ENCODE results near the gene GVQW3. TPM values are rescaled to one million over a fixed set of nuclear protein-coding genes. Genes with fewer than 3 reads are reported as not detected.

GVQW3 gene
- total RNA-seq: 5.7 TPM

DNA sequence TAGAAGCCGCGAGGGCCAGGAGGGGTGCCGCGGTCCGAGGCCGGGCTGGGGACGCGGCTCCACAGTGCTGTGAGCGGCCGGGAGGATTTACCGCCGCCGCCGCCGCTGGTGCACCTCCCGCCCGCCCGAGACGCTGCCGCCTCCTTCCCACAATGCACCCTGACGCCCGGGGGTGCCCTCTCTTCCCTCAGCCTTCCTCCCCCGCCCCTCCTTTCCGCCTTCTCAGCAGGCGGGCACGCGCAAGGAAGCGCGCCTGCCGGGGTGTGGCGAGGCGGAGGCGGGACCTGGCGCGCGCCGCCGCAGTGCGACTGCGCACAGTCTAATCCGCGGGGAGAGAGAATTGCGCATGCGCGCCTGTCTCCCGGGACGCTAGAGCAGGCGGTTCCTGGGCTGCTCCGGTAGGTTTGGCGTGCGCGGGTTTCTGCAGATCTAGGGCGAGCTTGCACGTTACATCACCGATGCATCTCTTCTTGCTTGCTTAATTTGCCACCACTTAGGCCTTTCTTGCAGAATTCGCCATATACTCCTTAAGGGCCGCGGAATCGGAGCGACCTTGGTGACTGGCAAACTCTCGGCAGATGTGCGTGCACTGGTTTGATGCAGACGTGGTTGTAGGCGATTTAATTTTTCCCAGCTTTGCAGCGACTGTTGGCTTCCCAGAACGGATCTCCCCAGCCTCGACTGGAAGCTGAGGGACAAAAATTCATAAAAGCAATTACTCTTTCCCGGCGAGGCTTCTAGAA lies at the start of gene GVQW3, which contains the start of gene THAP12:
GVQW3 (plus strand) TSS at position 347 of the 743 bp plus-strand sequence. CDS start 506 bp downstream, outside the sequence.
THAP12 (minus strand) TSS at position 156 of the 743 bp plus-strand sequence. CDS start 296 bp downstream, outside the sequence.
- peaks cover 0 to 3% (median 0%) of the 10 kb centered on the region in 3 donors for H3K36me3 ChIP-seq (ENCODE audit: control insufficient read depth in 3 of 3, insufficient read depth in 3 of 3, low read length in 3 of 3)
- H3K4me1 ChIP-seq (ENCODE audit: control insufficient read depth in 3 of 3, insufficient read depth in 3 of 3, low read length in 3 of 3): peaks cover 26 to 33% (median 32%) of the 10 kb centered on the region in 3 donors
- H3K27me3 ChIP-seq (ENCODE audit: control insufficient read depth in 3 of 3, insufficient read depth in 3 of 3, low read length in 3 of 3): no peaks in the 10 kb centered on the region
- H3K9ac ChIP-seq (ENCODE audit: low read depth in 1 of 3, low read length in 3 of 3): peak within 1 kb of the TSS; percentile 82 to 91 (median 84)
- no peaks in the 10 kb centered on the region for H3K9me3 ChIP-seq (ENCODE audit: control insufficient read depth in 3 of 3, low read length in 3 of 3)
- H3K4me3 ChIP-seq (ENCODE audit: low read length in 3 of 3): peak within 1 kb of the TSS; percentile 94 to 97 (median 97)
- peak within 1 kb of the TSS; percentile 76 for H3K27ac ChIP-seq (ENCODE audit: low read depth, low read length)

DNA sequence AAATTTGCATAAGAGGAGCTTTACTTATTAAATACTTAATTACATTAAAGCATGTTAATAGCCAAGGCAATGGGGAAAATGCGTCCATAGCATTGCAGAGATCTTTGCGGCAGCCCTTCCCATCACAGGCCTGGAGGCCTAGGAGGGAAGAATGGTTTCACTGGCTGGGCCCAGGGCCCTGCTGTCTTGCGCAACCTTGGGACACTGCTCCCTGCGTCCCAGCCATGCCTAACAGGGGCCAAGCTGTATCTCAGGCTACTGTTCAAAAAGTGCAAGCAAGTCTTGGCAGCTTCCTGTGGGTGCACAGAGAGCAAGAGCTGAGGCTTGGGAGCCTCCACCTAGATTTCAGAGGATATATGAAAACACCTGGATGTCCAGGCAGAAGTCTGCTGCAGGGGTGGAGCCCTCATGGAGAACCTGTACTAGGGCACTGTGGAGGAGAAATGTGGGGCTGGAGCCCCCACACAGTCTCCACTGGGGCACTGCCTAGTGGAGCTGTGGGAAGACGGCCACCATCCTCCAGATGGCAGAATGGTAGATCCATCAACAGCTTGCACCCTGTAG lies 46.2 kb upstream of the GVQW3 start:
- H3K27me3 ChIP-seq (ENCODE audit: control insufficient read depth in 3 of 3, insufficient read depth in 3 of 3, low read length in 3 of 3): no peaks in the 10 kb centered on the region
- H3K4me1 ChIP-seq (ENCODE audit: control insufficient read depth in 3 of 3, insufficient read depth in 3 of 3, low read length in 3 of 3): peaks cover 4 to 16% (median 11%) of the 10 kb centered on the region in 3 donors
- H3K36me3 ChIP-seq (ENCODE audit: control insufficient read depth in 3 of 3, insufficient read depth in 3 of 3, low read length in 3 of 3): no peaks in the 10 kb centered on the region
- H3K27ac ChIP-seq (ENCODE audit: low read depth, low read length): no peak overlapping the region
- peaks cover 0 to 3% (median 0%) of the 10 kb centered on the region in 3 donors for H3K9me3 ChIP-seq (ENCODE audit: control insufficient read depth in 3 of 3, low read length in 3 of 3)
- no peak overlapping the region for H3K4me3 ChIP-seq (ENCODE audit: low read length in 3 of 3)
- H3K9ac ChIP-seq (ENCODE audit: low read depth in 1 of 3, low read length in 3 of 3): no peak overlapping the region

DNA sequence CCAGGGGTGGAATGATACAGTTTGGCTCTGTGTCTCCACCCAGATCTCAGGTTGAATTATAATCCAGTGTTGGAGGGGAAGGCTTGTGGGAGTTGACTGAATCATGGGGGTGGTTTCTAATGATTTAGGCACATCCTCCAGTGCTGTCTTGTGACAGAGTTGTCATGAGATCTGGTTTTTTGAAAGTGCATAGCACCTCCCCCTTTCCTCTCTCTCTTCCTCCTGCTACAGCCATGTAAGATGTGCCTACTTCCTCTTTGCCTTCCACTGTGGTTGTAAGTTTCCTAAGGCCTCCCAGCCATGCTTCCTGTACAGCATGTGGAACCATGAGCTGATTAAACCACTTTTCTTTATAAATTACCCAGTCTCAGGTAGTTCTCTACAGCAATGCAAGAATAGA lies 45.3 kb upstream of the GVQW3 start:
- peaks cover 0 to 3% (median 0%) of the 10 kb centered on the region in 3 donors for H3K9me3 ChIP-seq (ENCODE audit: control insufficient read depth in 3 of 3, low read length in 3 of 3)
- H3K4me1 ChIP-seq (ENCODE audit: control insufficient read depth in 3 of 3, insufficient read depth in 3 of 3, low read length in 3 of 3): peaks cover 4 to 18% (median 13%) of the 10 kb centered on the region in 3 donors
- H3K36me3 ChIP-seq (ENCODE audit: control insufficient read depth in 3 of 3, insufficient read depth in 3 of 3, low read length in 3 of 3): no peaks in the 10 kb centered on the region
- no peaks in the 10 kb centered on the region for H3K27me3 ChIP-seq (ENCODE audit: control insufficient read depth in 3 of 3, insufficient read depth in 3 of 3, low read length in 3 of 3)
- no peak overlapping the region for H3K4me3 ChIP-seq (ENCODE audit: low read length in 3 of 3)
- no peak overlapping the region for H3K27ac ChIP-seq (ENCODE audit: low read depth, low read length)
- H3K9ac ChIP-seq (ENCODE audit: low read depth in 1 of 3, low read length in 3 of 3): no peak overlapping the region

DNA sequence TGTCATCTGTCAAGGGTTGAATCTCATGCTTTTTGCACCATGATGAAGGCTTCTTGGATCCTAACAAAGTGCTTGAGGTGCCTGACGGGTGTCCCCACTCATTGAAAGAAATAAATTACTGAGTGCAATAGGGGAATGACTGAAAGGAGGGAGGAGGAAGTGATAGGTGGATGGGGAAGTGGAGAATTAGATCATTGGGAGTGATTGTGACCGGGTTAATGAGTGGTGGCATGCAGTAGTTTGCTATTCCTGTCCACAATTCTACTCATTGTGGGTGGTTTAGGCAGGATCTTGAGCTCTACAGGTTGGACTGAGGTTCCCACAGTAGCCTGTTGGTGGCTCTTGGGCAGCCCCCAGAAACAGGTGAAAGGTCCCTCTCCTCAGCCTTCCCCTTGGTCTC lies 44.5 kb upstream of the GVQW3 start:
- no peaks in the 10 kb centered on the region for H3K36me3 ChIP-seq (ENCODE audit: control insufficient read depth in 3 of 3, insufficient read depth in 3 of 3, low read length in 3 of 3)
- no peak overlapping the region for H3K27ac ChIP-seq (ENCODE audit: low read depth, low read length)
- H3K27me3 ChIP-seq (ENCODE audit: control insufficient read depth in 3 of 3, insufficient read depth in 3 of 3, low read length in 3 of 3): no peaks in the 10 kb centered on the region
- H3K9me3 ChIP-seq (ENCODE audit: control insufficient read depth in 3 of 3, low read length in 3 of 3): peaks cover 0 to 3% (median 0%) of the 10 kb centered on the region in 3 donors
- no peak overlapping the region for H3K4me3 ChIP-seq (ENCODE audit: low read length in 3 of 3)
- no peak overlapping the region for H3K9ac ChIP-seq (ENCODE audit: low read depth in 1 of 3, low read length in 3 of 3)
- peaks cover 4 to 18% (median 13%) of the 10 kb centered on the region in 3 donors for H3K4me1 ChIP-seq (ENCODE audit: control insufficient read depth in 3 of 3, insufficient read depth in 3 of 3, low read length in 3 of 3)

DNA sequence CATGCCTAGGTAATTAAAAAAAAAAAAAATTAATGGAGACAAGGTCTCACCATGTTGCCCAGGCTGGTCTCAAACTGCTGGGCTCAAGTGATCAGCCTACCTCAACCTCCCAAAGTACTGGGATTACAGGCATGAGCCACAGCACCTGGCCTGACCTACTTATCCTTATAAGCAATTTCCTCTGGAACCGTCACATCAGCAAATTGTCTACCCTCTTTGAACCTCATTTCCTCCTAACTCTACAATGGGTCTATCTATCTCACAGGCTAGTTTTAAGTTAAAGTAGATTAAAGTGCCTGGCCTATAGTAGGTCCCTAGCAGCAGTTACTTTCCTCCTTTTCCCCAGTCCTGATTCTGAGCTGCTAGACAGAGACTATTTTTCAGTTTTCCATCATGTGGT lies 43.7 kb upstream of the GVQW3 start:
- Histone ChIP-seq H3K4me1 (ENCODE audit: control insufficient read depth in 3 of 3, insufficient read depth in 3 of 3, low read length in 3 of 3) (peaks cover 4 to 18% (median 13%) of the 10 kb centered on the region in 3 donors), H3K27ac (ENCODE audit: low read depth, low read length) (no peak overlapping the region)

DNA sequence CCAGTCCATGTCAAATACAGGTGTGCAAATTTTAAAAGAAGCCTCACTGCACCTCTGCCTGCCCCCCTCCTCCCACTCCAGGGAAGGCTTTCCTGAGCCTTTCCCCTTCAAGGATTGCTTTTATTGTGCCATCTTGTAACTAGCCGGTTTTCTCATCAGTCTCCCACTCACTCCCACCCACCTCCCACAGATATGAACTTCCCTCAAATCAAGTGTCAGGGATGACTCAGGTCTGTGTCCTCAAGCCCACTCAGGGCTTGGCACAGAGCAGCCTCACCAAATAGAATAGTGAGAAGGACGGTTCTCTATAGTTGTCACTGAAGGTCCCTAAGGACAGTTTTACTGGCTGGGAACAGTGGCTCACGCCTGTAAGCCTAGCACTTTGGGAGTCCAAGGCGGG lies 43.2 kb upstream of the GVQW3 start:
- Histone ChIP-seq H3K4me3 (ENCODE audit: low read length in 3 of 3) (no peak overlapping the region), H3K36me3 (ENCODE audit: control insufficient read depth in 3 of 3, insufficient read depth in 3 of 3, low read length in 3 of 3) (no peaks in the 10 kb centered on the region), H3K27ac (ENCODE audit: low read depth, low read length) (peak overlapping the region; percentile 60), H3K9ac (ENCODE audit: low read depth in 1 of 3, low read length in 3 of 3) (no peak overlapping the region), H3K27me3 (ENCODE audit: control insufficient read depth in 3 of 3, insufficient read depth in 3 of 3, low read length in 3 of 3) (no peaks in the 10 kb centered on the region), H3K4me1 (ENCODE audit: control insufficient read depth in 3 of 3, insufficient read depth in 3 of 3, low read length in 3 of 3) (peaks cover 4 to 18% (median 13%) of the 10 kb centered on the region in 3 donors), H3K9me3 (ENCODE audit: control insufficient read depth in 3 of 3, low read length in 3 of 3) (peaks cover 0 to 3% (median 0%) of the 10 kb centered on the region in 3 donors)

More for the DNA sequence above, 43.7 kb upstream of the GVQW3 start:
- Histone ChIP-seq H3K4me3 (ENCODE audit: low read length in 3 of 3) (no peak overlapping the region), H3K9me3 (ENCODE audit: control insufficient read depth in 3 of 3, low read length in 3 of 3) (peaks cover 0 to 3% (median 0%) of the 10 kb centered on the region in 3 donors), H3K36me3 (ENCODE audit: control insufficient read depth in 3 of 3, insufficient read depth in 3 of 3, low read length in 3 of 3) (no peaks in the 10 kb centered on the region), H3K27me3 (ENCODE audit: control insufficient read depth in 3 of 3, insufficient read depth in 3 of 3, low read length in 3 of 3) (no peaks in the 10 kb centered on the region), H3K9ac (ENCODE audit: low read depth in 1 of 3, low read length in 3 of 3) (no peak overlapping the region)

DNA sequence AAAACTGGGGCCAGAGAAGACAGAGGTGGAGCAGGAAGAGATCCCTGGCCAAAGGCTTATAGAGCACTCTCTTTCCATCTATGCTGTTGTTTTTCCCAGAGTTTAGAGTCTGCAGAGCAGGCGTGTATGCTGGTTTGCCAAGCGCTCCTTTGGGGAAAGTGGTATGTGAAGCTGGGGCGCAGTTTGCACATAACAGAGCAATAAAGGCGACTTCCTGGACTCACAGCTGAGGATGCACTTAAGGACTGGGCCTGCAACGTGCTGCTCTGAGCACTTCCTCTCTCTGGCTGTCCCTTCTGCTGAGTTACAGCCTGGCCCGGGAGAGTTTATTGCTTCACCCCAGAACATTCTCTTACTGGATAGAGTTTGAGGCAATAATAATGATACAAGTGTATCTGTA lies 41.9 kb upstream of the GVQW3 start:
- peak overlapping the region; percentile 60 for H3K27ac ChIP-seq (ENCODE audit: low read depth, low read length)
- H3K27me3 ChIP-seq (ENCODE audit: control insufficient read depth in 3 of 3, insufficient read depth in 3 of 3, low read length in 3 of 3): no peaks in the 10 kb centered on the region
- H3K9ac ChIP-seq (ENCODE audit: low read depth in 1 of 3, low read length in 3 of 3): no peak overlapping the region
- no peak overlapping the region for H3K4me3 ChIP-seq (ENCODE audit: low read length in 3 of 3)
- H3K36me3 ChIP-seq (ENCODE audit: control insufficient read depth in 3 of 3, insufficient read depth in 3 of 3, low read length in 3 of 3): no peaks in the 10 kb centered on the region
- peaks cover 0 to 3% (median 0%) of the 10 kb centered on the region in 3 donors for H3K9me3 ChIP-seq (ENCODE audit: control insufficient read depth in 3 of 3, low read length in 3 of 3)
- peaks cover 4 to 18% (median 13%) of the 10 kb centered on the region in 3 donors for H3K4me1 ChIP-seq (ENCODE audit: control insufficient read depth in 3 of 3, insufficient read depth in 3 of 3, low read length in 3 of 3)

DNA sequence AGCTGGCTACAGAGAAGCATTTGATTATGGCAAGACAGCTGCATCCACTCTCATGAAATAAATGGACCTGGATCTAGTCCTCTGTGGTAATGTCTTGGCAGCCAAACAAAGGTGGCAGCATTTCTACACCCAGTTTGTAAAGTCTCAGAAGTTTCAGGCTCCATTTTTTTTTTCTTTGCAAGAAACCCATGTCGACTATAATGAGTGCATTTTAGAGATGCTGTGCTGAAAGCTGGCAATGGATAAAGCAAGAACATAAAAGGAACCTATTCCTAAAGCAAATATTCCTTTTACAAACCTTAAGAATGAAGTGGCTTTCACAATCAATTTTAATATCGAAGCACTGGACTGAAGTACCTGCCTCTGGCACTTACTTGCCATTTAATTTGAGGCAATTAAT lies 33.7 kb upstream of the GVQW3 start:
- Histone ChIP-seq H3K4me3 (ENCODE audit: low read length in 3 of 3) (no peak overlapping the region), H3K9me3 (ENCODE audit: control insufficient read depth in 3 of 3, low read length in 3 of 3) (no peaks in the 10 kb centered on the region), H3K36me3 (ENCODE audit: control insufficient read depth in 3 of 3, insufficient read depth in 3 of 3, low read length in 3 of 3) (peaks cover 0 to 8% (median 5%) of the 10 kb centered on the region in 3 donors), H3K4me1 (ENCODE audit: control insufficient read depth in 3 of 3, insufficient read depth in 3 of 3, low read length in 3 of 3) (peaks cover 0 to 4% (median 0%) of the 10 kb centered on the region in 3 donors), H3K27ac (ENCODE audit: low read depth, low read length) (no peak overlapping the region), H3K9ac (ENCODE audit: low read depth in 1 of 3, low read length in 3 of 3) (no peak overlapping the region), H3K27me3 (ENCODE audit: control insufficient read depth in 3 of 3, insufficient read depth in 3 of 3, low read length in 3 of 3) (no peaks in the 10 kb centered on the region)

DNA sequence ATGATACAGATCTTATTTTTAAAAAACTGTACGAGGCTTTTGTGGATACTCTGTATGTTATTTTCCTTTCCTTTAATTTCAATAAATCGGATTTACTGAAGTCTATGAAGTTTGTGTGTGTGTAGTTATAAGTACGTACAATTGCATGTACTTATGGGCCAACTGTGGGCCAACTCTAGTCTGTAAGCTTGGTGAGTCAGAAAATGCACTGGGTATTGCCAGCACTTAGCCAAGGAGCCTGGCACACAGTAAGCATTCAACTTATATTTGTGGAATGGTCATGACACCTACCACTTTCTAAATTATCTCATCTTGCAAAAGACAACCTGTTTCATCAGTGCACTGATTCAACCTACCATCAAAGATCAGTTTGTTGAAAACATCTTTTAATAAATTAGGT lies 32.8 kb upstream of the GVQW3 start:
- Histone ChIP-seq H3K4me3 (ENCODE audit: low read length in 3 of 3) (no peak overlapping the region), H3K4me1 (ENCODE audit: control insufficient read depth in 3 of 3, insufficient read depth in 3 of 3, low read length in 3 of 3) (peaks cover 0 to 4% (median 0%) of the 10 kb centered on the region in 3 donors), H3K27ac (ENCODE audit: low read depth, low read length) (no peak overlapping the region), H3K27me3 (ENCODE audit: control insufficient read depth in 3 of 3, insufficient read depth in 3 of 3, low read length in 3 of 3) (no peaks in the 10 kb centered on the region), H3K36me3 (ENCODE audit: control insufficient read depth in 3 of 3, insufficient read depth in 3 of 3, low read length in 3 of 3) (peaks cover 0 to 12% (median 9%) of the 10 kb centered on the region in 3 donors), H3K9me3 (ENCODE audit: control insufficient read depth in 3 of 3, low read length in 3 of 3) (no peaks in the 10 kb centered on the region), H3K9ac (ENCODE audit: low read depth in 1 of 3, low read length in 3 of 3) (no peak overlapping the region)

DNA sequence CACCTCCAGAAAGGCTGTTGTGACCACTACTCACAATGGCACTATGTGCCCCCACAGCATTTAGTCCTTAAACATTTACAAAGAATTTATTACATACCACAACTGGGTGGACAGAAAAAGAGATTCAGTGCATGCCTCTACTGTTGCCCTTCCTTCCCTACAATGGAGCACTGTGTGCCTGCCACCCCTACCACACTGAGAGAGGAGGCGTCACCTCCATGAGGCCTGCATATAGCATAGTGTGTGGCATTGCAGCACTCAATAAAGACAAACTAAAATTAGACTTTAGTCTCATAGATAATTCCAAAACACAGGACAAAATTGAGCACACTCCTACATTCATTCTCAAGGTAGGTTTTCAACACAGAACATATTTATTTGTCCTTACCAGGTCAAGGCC lies 26.0 kb upstream of the GVQW3 start:
- Histone ChIP-seq H3K27ac (ENCODE audit: low read depth, low read length) (no peak overlapping the region), H3K36me3 (ENCODE audit: control insufficient read depth in 3 of 3, insufficient read depth in 3 of 3, low read length in 3 of 3) (peaks cover 8 to 27% (median 20%) of the 10 kb centered on the region in 3 donors), H3K9me3 (ENCODE audit: control insufficient read depth in 3 of 3, low read length in 3 of 3) (no peaks in the 10 kb centered on the region), H3K4me1 (ENCODE audit: control insufficient read depth in 3 of 3, insufficient read depth in 3 of 3, low read length in 3 of 3) (no peaks in the 10 kb centered on the region), H3K9ac (ENCODE audit: low read depth in 1 of 3, low read length in 3 of 3) (no peak overlapping the region), H3K4me3 (ENCODE audit: low read length in 3 of 3) (no peak overlapping the region), H3K27me3 (ENCODE audit: control insufficient read depth in 3 of 3, insufficient read depth in 3 of 3, low read length in 3 of 3) (no peaks in the 10 kb centered on the region)

Data from skeletal muscle tissue (tissue), 4 donors.